GM12892 (cell line): ENCODE data around the gene ADAMTS8.

Experiments used
- POLR2A ChIP-seq: IDR thresholded peaks from 2 replicates; pipeline ENCODE4 v1.6.1; 2011; ENCODE audit warnings: low read depth, low read length, control low read depth
- POLR2AphosphoS5 ChIP-seq: IDR thresholded peaks from 2 replicates; pipeline ENCODE4 v1.6.1; 2011; ENCODE audit warnings: low read depth, low read length, control low read depth
- TAF1 ChIP-seq: IDR thresholded peaks from 2 replicates; pipeline ENCODE4 v1.6.1; 2011; ENCODE audit warnings: low read depth, mild to moderate bottlenecking, control low read depth, low read length, borderline replicate concordance

DNA sequence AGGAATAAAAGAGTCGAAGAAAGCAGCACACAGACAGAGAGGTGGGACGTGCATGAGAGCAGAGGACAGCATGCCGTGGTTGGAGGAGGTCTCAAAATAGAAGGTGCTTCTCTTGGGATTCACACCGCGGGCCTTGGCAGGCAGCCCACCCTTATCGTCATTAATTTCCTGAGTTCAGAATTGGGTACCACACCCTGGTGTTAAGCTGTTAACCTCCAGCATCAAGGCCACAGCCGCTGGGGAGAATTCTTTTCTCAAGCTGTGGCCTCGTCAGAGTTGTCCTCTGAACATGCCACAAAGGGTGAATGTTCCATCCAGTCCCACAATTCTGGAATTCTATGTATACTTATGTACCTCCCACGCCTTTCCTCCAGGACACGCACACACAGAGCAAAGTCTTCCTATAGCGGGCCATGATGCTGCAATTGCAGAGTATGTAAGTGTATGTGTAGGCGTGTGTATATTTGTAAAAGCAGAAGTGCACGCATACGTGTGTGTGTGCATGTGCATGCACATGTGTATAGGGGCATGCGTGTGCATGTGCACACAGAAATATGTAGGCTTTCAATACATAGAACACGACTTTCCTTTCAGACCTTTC is 39.0 kb downstream of the ADAMTS8 start:
- TF ChIP-seq POLR2A: no peak
- TF ChIP-seq POLR2AphosphoS5: no peak
- no peak for TF ChIP-seq TAF1
